ENCODE data around the gene MYO15A. TPM values are rescaled to one million over a fixed set of nuclear protein-coding genes. Genes with fewer than 3 reads are reported as not detected.

The MYO15A gene
- total RNA-seq, 4 donors from 2014 or later, result 0.30 to 0.68 (median 0.50) TPM

- no peak for DNase-seq (ENCODE audit: low spot score in 2 of 2)
- 86 to 87% methylated on average over 3 of the region's 3 CpGs for WGBS, 2 donors
- TF ChIP-seq CTCF (IDR thresholded peaks at IDR 0.05) (no peak), POLR2A (IDR thresholded peaks at IDR 0.05) (no peak)
- H3K4me3 ChIP-seq (ENCODE audit: low read depth, poor library complexity, severe bottlenecking), result no peak overlapping the region
- intact Hi-C loops (cut with DNase I; ENCODE audit: low total_unique reads), result no loop called here
Observed at GRCh38 chr17:18197535-18198194, 89.1 kb downstream of the MYO15A start.

DNA sequence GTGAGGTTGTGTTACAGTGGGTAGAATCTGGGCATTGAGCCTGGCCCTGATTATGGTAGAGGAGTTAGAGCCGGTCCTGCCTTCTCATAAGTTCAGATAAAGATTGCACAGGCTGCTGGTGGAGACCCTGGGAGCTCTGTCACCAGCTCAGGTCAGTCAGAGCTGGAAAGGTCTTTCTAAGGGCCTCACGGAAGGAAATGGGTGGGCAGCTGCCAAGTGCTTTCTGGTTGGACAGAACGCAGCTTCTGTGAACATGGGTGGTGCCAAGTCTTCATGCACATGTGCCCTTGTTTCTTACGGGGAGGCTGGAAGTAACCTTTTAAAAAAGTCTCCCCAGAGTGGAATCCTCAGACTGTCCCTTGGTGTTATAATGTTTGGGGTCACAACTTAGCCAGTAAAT, 90.0 kb downstream of the MYO15A start:
- TF ChIP-seq POLR2A (IDR thresholded peaks at IDR 0.05), result no peak
- TF ChIP-seq CTCF (IDR thresholded peaks at IDR 0.05), result no peak
- whole genome bisulfite sequencing, 2 donors, result 13 to 30% methylated on average over 4 of the region's 4 CpGs
- intact Hi-C loops (cut with DNase I; ENCODE audit: low total_unique reads), result no loop called here

GRCh38 chr17:18201108-18201507, 92.6 kb downstream of the MYO15A start:
- intact Hi-C loops (cut with DNase I; ENCODE audit: low total_unique reads), result no loop called here
- no peak for DNase-seq (ENCODE audit: low spot score in 2 of 2)
- 77 to 83% methylated on average over 4 of the region's 4 CpGs for WGBS, 2 donors
- no peak overlapping the region for H3K4me3 ChIP-seq (ENCODE audit: low read depth, poor library complexity, severe bottlenecking)
- TF ChIP-seq CTCF (IDR thresholded peaks at IDR 0.05), result no peak
- no peak for TF ChIP-seq POLR2A (IDR thresholded peaks at IDR 0.05)

More for the DNA sequence above, 90.0 kb downstream of the MYO15A start:
- no peak overlapping the region for H3K4me3 ChIP-seq (ENCODE audit: low read depth, poor library complexity, severe bottlenecking)
- no peak for DNase-seq (ENCODE audit: low spot score in 2 of 2)

GRCh38 chr17:18203308-18203707, 94.8 kb downstream of the MYO15A start:
- no peak for DNase-seq (ENCODE audit: low spot score in 2 of 2)
- no peak for TF ChIP-seq POLR2A (IDR thresholded peaks at IDR 0.05)
- no peak for TF ChIP-seq CTCF (IDR thresholded peaks at IDR 0.05)
- H3K4me3 ChIP-seq (ENCODE audit: low read depth, poor library complexity, severe bottlenecking), result no peak overlapping the region
- intact Hi-C loops (cut with DNase I; ENCODE audit: low total_unique reads), result no loop called here
- WGBS, 2 donors, result 83 to 86% methylated on average over 7 of the region's 7 CpGs

- no peak for TF ChIP-seq POLR2A (IDR thresholded peaks at IDR 0.05)
- no peak for TF ChIP-seq CTCF (IDR thresholded peaks at IDR 0.05)
- 66 to 69% methylated on average over 2 of the region's 2 CpGs for WGBS, 2 donors
- intact Hi-C loops (cut with DNase I; ENCODE audit: low total_unique reads), result no loop called here
- H3K4me3 ChIP-seq (ENCODE audit: low read depth, poor library complexity, severe bottlenecking), result no peak overlapping the region
- no peak for DNase-seq (ENCODE audit: low spot score in 2 of 2)
Observed at GRCh38 chr17:18205861-18206260, 97.3 kb downstream of the MYO15A start.

DNA sequence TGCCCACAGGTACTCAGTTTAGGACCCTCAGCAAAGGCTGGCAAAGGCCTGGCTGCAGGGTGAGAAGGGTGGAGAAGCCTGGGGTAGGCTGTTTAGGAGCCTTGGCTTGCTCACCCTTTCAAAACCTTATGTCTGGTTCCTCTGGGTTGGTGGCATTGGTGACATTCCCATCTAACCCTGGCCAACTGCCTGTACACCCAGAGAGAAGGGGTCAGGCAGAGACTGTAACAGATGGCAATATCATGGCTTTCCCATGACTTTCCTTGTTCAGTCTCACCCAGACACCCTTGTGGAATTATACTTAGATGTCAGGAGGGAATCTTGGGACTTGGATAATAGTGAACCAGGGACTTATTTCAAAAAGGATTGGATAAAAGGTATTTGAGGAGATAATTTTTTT, 98.4 kb downstream of the MYO15A start:
- intact Hi-C loops (cut with DNase I; ENCODE audit: low total_unique reads), result no loop called here
- DNase-seq (ENCODE audit: low spot score in 2 of 2), result no peak
- TF ChIP-seq CTCF (IDR thresholded peaks at IDR 0.05) (no peak), POLR2A (IDR thresholded peaks at IDR 0.05) (no peak)
- H3K4me3 ChIP-seq (ENCODE audit: low read depth, poor library complexity, severe bottlenecking), result no peak overlapping the region
